ENCODE measurements around the gene RIMS1.

RIMS1 gene

GRCh38 chr6:72350296-72350881, 464.0 kb downstream of the RIMS1 start:
- DNase-seq: no peak

- no peak for DNase-seq
Measured at GRCh38 chr6:72363844-72364740, 477.7 kb downstream of the RIMS1 start.

- no peak for DNase-seq
Measured at GRCh38 chr6:72365773-72366172, 479.4 kb downstream of the RIMS1 start.

GRCh38 chr6:72367439-72367838, 481.1 kb downstream of the RIMS1 start:
- no peak for DNase-seq

DNA sequence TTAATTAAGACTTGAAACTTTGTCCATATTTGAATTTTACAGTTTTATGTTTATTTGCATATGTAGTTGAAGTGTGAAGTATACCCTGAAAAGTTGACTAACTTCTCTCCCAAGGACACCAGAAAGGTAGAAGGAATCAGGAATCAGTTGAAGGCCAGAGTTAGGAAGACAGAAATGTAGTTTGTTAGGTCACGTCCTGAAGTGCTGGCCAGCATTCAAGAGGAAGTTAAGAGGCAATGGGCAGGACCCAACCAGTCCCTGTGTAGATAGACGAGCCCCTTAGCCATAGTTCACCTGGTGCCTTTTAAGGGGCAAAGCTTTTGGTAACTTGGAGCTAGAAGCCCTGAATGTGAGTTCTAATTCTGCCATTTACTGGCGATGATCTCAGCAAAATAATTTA, 485.1 kb downstream of the RIMS1 start:
- no peak for DNase-seq

DNA sequence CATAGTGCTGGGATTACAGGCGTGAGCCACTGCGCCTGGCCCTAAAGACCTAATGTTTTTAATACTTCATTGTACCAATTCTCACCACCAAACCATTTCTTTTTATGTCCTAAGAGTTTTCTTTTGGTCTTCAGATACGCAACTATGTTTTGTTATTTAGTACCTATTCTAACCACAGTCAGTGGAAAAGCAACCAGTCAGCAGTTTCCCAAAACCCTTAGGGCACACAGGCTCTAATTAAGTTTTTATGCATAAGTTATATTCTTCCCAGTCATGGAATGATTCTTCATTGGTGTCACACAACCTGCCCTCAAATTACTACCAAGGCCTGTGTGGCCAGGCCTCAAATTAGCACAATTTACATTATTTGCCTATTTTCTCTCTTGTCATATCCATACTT, 487.8 kb downstream of the RIMS1 start:
- no peak for DNase-seq

DNA sequence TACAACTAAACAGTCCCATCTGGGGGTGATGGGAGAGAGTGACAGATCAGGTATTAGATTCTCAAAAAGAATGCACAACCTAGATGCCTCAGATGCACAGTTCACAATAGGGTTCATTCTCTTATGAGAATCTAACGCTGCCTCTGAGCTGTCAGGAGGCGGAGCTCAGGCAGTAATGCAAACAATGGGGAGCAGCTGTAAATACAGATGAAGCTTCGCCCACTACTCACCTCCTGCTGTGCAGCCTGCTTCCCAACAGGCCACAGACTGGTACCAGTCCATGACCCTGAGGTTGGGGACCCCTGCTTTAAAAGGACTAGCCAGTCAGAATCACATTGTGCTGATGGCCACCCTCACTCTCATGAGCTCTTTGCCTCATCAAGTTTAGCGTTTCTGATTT, 488.5 kb downstream of the RIMS1 start:
- no peak for DNase-seq

DNA sequence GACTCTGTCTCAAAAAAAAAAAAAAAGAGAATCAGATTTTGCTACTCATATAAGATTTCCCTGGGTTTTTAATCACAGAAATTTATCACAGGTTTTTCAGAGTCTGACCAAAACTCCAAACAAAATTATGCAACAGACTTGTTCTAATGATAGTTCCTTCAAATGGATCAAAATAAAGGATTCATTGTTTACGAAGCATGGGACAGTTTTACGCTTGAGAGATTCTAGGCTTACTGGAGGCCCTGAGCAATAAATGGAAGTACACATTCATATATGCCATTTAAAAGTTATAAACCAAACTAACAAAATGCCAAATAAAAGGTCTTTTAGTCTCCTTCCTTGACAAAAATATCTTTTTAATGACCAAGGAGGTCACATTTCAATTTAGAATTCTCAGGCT, 490.4 kb downstream of the RIMS1 start:
- no peak for DNase-seq

- DNase-seq: no peak
Measured at GRCh38 chr6:72381076-72381475, 494.7 kb downstream of the RIMS1 start.

- no peak for DNase-seq
Measured at GRCh38 chr6:72382602-72383529, 496.5 kb downstream of the RIMS1 start.

DNA sequence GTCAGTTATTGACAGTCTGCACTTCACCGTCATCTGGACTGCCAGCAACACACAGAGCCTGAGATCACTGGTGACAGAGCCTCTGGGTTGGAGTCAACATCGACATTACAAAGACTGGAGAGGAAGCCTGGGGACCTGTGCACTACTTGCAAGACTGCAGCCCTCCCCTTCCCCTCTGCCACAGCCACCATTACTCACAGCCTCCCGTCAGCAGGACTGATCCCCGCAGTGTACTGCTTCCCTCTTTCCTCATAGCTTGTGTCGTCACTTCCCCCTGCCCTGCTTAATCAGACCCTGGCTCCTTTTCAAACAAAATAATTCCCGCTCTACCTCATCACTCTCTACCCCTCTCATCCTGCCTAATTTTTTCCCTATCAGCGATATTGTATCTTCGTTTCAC, 500.0 kb downstream of the RIMS1 start:
- DNase-seq: no peak

DNA sequence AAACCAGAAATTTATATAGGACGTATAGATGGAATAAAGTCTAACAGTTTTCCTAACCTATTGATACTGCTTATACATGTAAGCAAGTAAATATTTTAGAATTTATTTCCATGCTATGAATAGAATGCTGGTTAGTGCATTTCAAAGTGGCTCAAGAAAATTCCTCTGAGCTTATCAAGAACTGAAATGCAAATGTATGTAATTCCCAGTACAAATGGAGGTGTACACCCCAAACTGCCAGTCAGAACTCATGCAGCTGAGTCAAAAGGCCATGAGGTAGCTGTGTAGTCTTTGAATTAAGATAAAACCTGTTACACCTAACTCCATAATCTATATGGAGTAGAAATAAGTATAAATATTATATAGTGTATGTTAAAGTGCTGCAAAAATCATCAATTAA, 503.3 kb downstream of the RIMS1 start:
- no peak for DNase-seq

- no peak for DNase-seq
Measured at GRCh38 chr6:72390548-72390947, 504.2 kb downstream of the RIMS1 start.

- DNase-seq: no peak
Measured at GRCh38 chr6:72401865-72402264, 515.5 kb downstream of the RIMS1 start.

DNA sequence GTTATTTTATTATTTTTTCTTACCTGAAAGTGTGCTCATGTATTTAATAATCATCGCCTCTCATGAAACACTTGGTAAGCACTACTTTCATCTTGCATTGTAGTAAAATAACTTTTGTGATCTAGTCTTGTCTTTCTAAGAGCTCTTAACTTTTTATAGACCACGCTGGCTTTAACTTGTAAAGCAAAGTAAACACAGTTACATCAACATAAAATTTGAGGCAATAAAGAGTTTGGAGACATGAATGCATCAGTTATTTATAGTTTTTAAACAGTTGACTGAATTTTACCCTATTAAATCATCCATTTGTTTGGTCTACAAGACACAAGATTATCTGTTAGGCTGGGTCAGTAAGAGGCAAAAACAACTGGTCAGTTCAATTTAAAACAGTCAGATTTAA, 517.1 kb downstream of the RIMS1 start:
- no peak for DNase-seq

GRCh38 chr6:72406517-72406916, 520.2 kb downstream of the RIMS1 start:
- no peak for DNase-seq

DNA sequence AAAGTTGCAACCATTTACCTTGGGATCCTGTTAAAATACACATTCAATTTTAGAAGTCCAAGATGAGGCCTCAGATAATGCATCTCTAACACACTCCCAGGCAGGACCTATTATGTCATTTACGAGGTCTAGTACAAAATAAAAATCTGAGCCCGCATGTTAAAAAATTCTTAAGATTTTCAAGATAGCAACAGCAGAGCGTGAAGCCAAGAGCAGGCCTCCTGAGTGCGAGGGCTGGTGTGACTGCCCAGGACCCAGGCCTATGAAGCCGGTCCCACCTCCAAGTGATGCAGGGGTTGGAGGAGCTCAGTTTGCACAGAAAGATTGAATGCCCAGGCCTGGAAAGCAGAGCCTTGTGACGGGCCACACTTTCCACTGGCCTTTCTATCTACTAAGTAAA, 524.4 kb downstream of the RIMS1 start:
- no peak for DNase-seq

DNA sequence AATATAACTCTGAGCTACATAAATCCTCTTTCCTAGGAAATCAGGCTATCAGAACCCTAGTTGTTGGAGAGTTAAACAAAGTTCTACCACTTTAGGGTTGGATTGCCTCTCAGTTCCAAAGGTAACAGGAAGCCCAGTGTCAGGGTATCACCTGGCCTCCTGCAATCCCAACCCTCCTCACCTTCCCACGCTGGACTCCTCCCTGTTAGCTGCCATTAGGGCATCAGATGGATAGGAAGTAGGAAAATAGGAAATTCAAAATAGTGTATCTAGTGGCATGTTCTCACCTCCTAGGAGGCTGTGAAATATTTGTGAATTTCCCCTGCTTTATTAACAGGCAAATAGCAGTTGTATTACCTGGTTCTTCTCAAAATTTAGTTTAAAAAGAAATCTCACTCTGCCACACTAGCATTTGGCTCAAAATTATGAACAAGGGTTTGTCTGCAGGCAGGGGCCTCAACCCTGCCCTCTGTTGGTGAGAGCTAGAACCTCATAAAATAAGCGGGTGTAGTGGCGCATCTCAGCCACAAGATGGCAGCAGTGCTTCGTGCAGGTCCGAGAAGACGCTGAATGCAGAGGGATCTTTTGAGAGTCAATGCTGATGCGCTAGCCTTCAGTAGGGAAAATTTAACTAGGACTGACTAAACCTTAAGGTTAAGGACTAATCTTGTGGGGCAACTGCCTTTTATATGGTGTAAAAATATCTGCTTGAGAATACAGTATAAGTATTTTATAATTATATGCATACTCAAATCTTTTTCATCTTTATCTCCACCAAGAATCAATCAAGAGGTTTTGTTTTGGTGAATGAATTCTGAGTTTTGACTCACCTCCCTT, 525.7 kb downstream of the RIMS1 start:
- DNase-seq: peak; percentile 83 to 89

DNA sequence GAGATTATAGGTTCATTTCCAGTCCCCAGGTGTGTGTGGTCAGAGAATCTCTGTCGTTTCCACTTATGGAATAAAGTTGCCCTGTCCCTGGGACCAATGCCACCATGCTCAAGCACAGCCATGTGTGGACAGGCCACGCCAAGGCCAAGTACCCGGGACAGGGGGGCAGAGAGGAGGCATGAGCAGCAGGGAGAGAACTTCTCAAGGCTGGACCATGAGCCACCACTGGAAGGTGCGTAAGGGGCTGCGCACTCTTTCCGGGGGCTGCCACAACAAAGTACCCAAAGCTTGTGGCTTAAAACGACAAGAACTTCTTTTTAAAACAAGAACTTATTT, 526.3 kb downstream of the RIMS1 start:
- DNase-seq: no peak

DNA sequence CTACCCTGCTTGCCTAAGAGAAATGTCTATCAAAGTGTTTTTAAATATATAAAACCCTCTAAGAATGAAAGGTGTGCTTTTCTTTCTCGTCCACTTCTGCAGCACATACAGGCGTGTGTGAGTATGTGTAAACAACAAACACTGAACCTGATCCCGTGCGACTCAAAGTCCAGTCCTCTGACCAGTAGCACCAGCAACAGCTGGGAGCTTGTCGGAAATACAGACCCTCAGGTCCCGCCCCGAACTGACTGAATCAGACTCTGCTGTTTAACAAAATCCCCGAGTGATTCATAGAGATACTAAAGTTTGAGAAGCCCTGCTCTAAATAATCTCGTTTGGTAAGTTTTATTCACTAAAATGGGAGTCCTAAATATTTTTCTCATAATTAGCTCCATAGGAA, 527.5 kb downstream of the RIMS1 start:
- DNase-seq: no peak

DNA sequence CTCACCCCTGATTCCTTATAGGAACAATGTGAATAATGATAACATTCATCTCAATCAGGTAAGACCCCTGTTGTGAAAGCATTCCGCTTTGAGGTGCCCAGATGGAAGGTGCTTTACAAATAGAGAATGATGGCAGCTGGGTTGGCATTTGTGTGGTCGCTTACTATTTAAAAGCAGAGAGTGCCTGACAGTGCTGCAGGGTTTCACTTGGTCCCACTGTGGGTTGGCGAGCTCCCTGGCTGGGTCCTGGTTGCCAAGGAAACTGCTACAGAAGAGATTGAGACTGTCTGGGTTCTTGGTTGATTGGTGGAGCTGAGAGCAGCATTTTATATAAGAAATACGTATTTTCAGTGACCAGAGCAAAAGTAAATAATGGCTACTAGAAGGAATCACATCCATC, 528.3 kb downstream of the RIMS1 start:
- DNase-seq: no peak

GRCh38 chr6:72416744-72417465, 530.6 kb downstream of the RIMS1 start:
- no peak for DNase-seq
